ENCODE results near the gene PAX3.

GRCh38 chr2:222212571-222212970, 86.2 kb downstream of the PAX3 start:
- TF ChIP-seq CTCF (IDR thresholded peaks at IDR 0.05), result no peak
- TF ChIP-seq CREB1 (CRISPR knock-in tag; IDR thresholded peaks at IDR 0.05), result no peak
- TF ChIP-seq ZNF317 (CRISPR knock-in tag; IDR thresholded peaks at IDR 0.05; ENCODE audit: borderline replicate concordance, low read depth), result no peak
- TF ChIP-seq SP1 (CRISPR knock-in tag; conservative IDR thresholded peaks at IDR 0.05), result no peak
- no peak for TF ChIP-seq ATF1 (CRISPR knock-in tag; IDR thresholded peaks at IDR 0.05)
- no peak for TF ChIP-seq MAX (CRISPR knock-in tag; IDR thresholded peaks at IDR 0.05)

Data from WTC11 (cell line).